Skeletal muscle tissue (tissue), 4 donors: ENCODE data around the gene DDX54. TPM values are rescaled to one million over a fixed set of nuclear protein-coding genes. Genes with fewer than 3 reads are reported as not detected.
A peak's percentile ranks its signal among the peaks of the same experiment; 100 is the strongest.
"Not testable (repeated sequence)": the region's sequence is repeated elsewhere in the genome, so short reads cannot be mapped to it uniquely, and the experiment has no call there.

Source experiments
- H3K27ac ChIP-seq: one replicate; pipeline ENCODE4 v1.7.0; 2013; ENCODE audit warnings: mild to moderate bottlenecking, low read depth, low read length, inconsistent platforms
- H3K27me3 ChIP-seq, 3 donors: one replicate each; pipeline ENCODE4 v1.7.0; 2013; ENCODE audit warnings: low read length in 3 of 3; ENCODE audit not compliant: control insufficient read depth in 3 of 3, insufficient read depth in 3 of 3
- H3K36me3 ChIP-seq, 3 donors: one replicate each; pipeline ENCODE4 v1.7.0; 2013; ENCODE audit warnings: low read length in 3 of 3; ENCODE audit not compliant: control insufficient read depth in 3 of 3, insufficient read depth in 3 of 3
- H3K4me1 ChIP-seq, 3 donors: one replicate each; pipeline ENCODE4 v1.7.0; 2013; ENCODE audit warnings: low read length in 3 of 3, mild to moderate bottlenecking in 3 of 3; ENCODE audit not compliant: control insufficient read depth in 3 of 3, insufficient read depth in 3 of 3
- H3K4me3 ChIP-seq, 3 donors: one replicate each; pipeline ENCODE4 v1.7.0; 2013; ENCODE audit warnings: low read length in 3 of 3
- H3K9ac ChIP-seq, 3 donors: one replicate each; pipeline ENCODE4 v1.7.0; 2013; ENCODE audit warnings: low read length in 3 of 3, mild to moderate bottlenecking in 3 of 3, moderate library complexity in 2 of 3, low read depth in 1 of 3
- H3K9me3 ChIP-seq, 3 donors: one replicate each; pipeline ENCODE4 v1.7.0; 2013; ENCODE audit warnings: low read length in 3 of 3; ENCODE audit not compliant: control insufficient read depth in 3 of 3
- total RNA-seq: library from RNA; depleted of rRNA; stranded (reverse); fragments of >200 nt; gene quantifications from one replicate; pipeline ENCODE4 v1.2.3, GENCODE V29; 2014
- donor health status: Osteomylitis.

The DDX54 gene
- total RNA-seq, 1 donor from 2014 or later, result 29.7 TPM

- no peak overlapping the region for H3K4me3 ChIP-seq
- H3K27ac ChIP-seq, result peak overlapping the region; percentile 58
- peaks cover 0 to 10% (median 0%) of the 10 kb centered on the region in 3 donors for H3K4me1 ChIP-seq
- no peaks in the 10 kb centered on the region for H3K27me3 ChIP-seq
- no peak overlapping the region for H3K9ac ChIP-seq
- no peaks in the 10 kb centered on the region for H3K9me3 ChIP-seq
- H3K36me3 ChIP-seq, result no peaks in the 10 kb centered on the region
Observed at GRCh38 chr12:113214895-113215400, 29.7 kb upstream of the DDX54 start.

GRCh38 chr12:113211160-113211559 is 25.9 kb upstream of the DDX54 start:
- Histone ChIP-seq H3K4me3 (no peak overlapping the region), H3K27me3 (no peaks in the 10 kb centered on the region), H3K9ac (no peak overlapping the region), H3K4me1 (peaks cover 0 to 10% (median 5%) of the 10 kb centered on the region in 3 donors), H3K27ac (no peak overlapping the region), H3K36me3 (no peaks in the 10 kb centered on the region), H3K9me3 (no peaks in the 10 kb centered on the region)

GRCh38 chr12:113208041-113208934 is 23.0 kb upstream of the DDX54 start:
- no peaks in the 10 kb centered on the region for H3K27me3 ChIP-seq
- H3K9ac ChIP-seq, result no peak overlapping the region
- H3K4me1 ChIP-seq, result peaks cover 7 to 13% (median 9%) of the 10 kb centered on the region in 3 donors
- H3K9me3 ChIP-seq, result no peaks in the 10 kb centered on the region
- H3K36me3 ChIP-seq, result no peaks in the 10 kb centered on the region
- H3K27ac ChIP-seq, result peak overlapping the region; percentile 72
- H3K4me3 ChIP-seq, result no peak overlapping the region

GRCh38 chr12:113207613-113208040 is 22.3 kb upstream of the DDX54 start:
- Histone ChIP-seq H3K9ac (no peak overlapping the region), H3K4me3 (peak overlapping the region in 1 of 3 donors; percentile 6), H3K27me3 (no peaks in the 10 kb centered on the region), H3K36me3 (no peaks in the 10 kb centered on the region), H3K4me1 (peaks cover 7 to 13% (median 9%) of the 10 kb centered on the region in 3 donors), H3K27ac (peak overlapping the region; percentile 72), H3K9me3 (no peaks in the 10 kb centered on the region)

- not testable (repeated sequence) for H3K9ac ChIP-seq, H3K36me3 ChIP-seq, H3K27me3 ChIP-seq, H3K4me3 ChIP-seq, H3K9me3 ChIP-seq, H3K27ac ChIP-seq
- peaks cover 7 to 14% (median 12%) of the 10 kb centered on the region in 3 donors for H3K4me1 ChIP-seq
Observed at GRCh38 chr12:113206802-113207201, 21.5 kb upstream of the DDX54 start.

- Histone ChIP-seq H3K36me3 (no peaks in the 10 kb centered on the region), H3K9ac (peak overlapping the region in 1 of 3 donors; percentile 3), H3K4me1 (peaks cover 7 to 25% (median 20%) of the 10 kb centered on the region in 3 donors), H3K27me3 (no peaks in the 10 kb centered on the region), H3K9me3 (no peaks in the 10 kb centered on the region), H3K4me3 (no peak overlapping the region), H3K27ac (peak overlapping the region; percentile 42)
Observed at GRCh38 chr12:113204804-113205203, 19.5 kb upstream of the DDX54 start.

- H3K9ac ChIP-seq, result peak overlapping the region in 1 of 3 donors; percentile 3
- H3K27ac ChIP-seq, result peak overlapping the region; percentile 42
- H3K36me3 ChIP-seq, result no peaks in the 10 kb centered on the region
- H3K4me3 ChIP-seq, result no peak overlapping the region
- H3K27me3 ChIP-seq, result no peaks in the 10 kb centered on the region
- peaks cover 7 to 22% (median 20%) of the 10 kb centered on the region in 3 donors for H3K4me1 ChIP-seq
- no peaks in the 10 kb centered on the region for H3K9me3 ChIP-seq
Observed at GRCh38 chr12:113203852-113204760, 18.8 kb upstream of the DDX54 start.

GRCh38 chr12:113202300-113203075 is 17.2 kb upstream of the DDX54 start:
- H3K36me3 ChIP-seq, result no peaks in the 10 kb centered on the region
- H3K4me3 ChIP-seq, result no peak overlapping the region
- no peaks in the 10 kb centered on the region for H3K27me3 ChIP-seq
- H3K9ac ChIP-seq, result no peak overlapping the region
- H3K27ac ChIP-seq, result no peak overlapping the region
- H3K9me3 ChIP-seq, result no peaks in the 10 kb centered on the region
- H3K4me1 ChIP-seq, result peaks cover 7 to 20% (median 20%) of the 10 kb centered on the region in 3 donors
